Activated CD4-positive, alpha-beta T cell treated with anti-CD3 and anti-CD28 coated beads, Interleukin-2, amount 10 ng/mL, durations not matched to agents 24 days and 14 days (primary cell): ENCODE data around the gene SLC39A11. TPM values are rescaled to one million over a fixed set of nuclear protein-coding genes. Genes with fewer than 3 reads are reported as not detected.
"Not testable (repeated sequence)": the region's sequence is repeated elsewhere in the genome, so short reads cannot be mapped to it uniquely, and the experiment has no call there.

Source experiments
- DNase-seq: peaks from one replicate; pipeline ENCODE4 v3.0.0; 2022
- H3K27ac Mint-ChIP-seq: one replicate; pipeline ENCODE4 v1.8.0; 2022; ENCODE audit warnings: mild to moderate bottlenecking, mixed read lengths
- H3K27me3 Mint-ChIP-seq: one replicate; pipeline ENCODE4 v1.8.0; 2022; ENCODE audit warnings: mixed read lengths
- H3K36me3 Mint-ChIP-seq: one replicate; pipeline ENCODE4 v1.8.0; 2022; ENCODE audit warnings: low read depth, mild to moderate bottlenecking, mixed read lengths
- H3K4me1 Mint-ChIP-seq: one replicate; pipeline ENCODE4 v1.8.0; 2021; ENCODE audit warnings: mixed read lengths
- H3K4me3 Mint-ChIP-seq: one replicate; pipeline ENCODE4 v1.8.0; 2022; ENCODE audit warnings: mild to moderate bottlenecking, moderate library complexity, mixed read lengths
- H3K9me3 Mint-ChIP-seq: one replicate; pipeline ENCODE4 v1.8.0; 2021; ENCODE audit warnings: mixed read lengths
- intact Hi-C: fragments of 100-400 bp; cut with micrococcal nuclease; formaldehyde crosslinking; loops from one replicate; pipeline ENCODE4 v1.15.1; 2023
- total RNA-seq: library from RNA; stranded (reverse); gene quantifications from 2 replicates; pipeline ENCODE4 v1.2.3, GENCODE V29; 2022

Gene SLC39A11
- total RNA-seq, 1 donor from 2014 or later, result 24.6 TPM

GRCh38 chr17:72833128-72833765 is 259.2 kb downstream of the SLC39A11 start:
- DNase-seq, result no peak
- no peaks in the 10 kb centered on the region for H3K9me3 Mint-ChIP-seq
- intact Hi-C loops, result no loop called here
- no peaks in the 10 kb centered on the region for H3K4me1 Mint-ChIP-seq
- no peak overlapping the region for H3K4me3 Mint-ChIP-seq
- no peak overlapping the region for H3K27ac Mint-ChIP-seq
- H3K36me3 Mint-ChIP-seq, result no peaks in the 10 kb centered on the region
- no peaks in the 10 kb centered on the region for H3K27me3 Mint-ChIP-seq

- peaks cover under 1% of the 10 kb centered on the region for H3K36me3 Mint-ChIP-seq
- H3K4me3 Mint-ChIP-seq, result no peak overlapping the region
- intact Hi-C loops, result no loop called here
- no peak for DNase-seq
- H3K4me1 Mint-ChIP-seq, result no peaks in the 10 kb centered on the region
- no peaks in the 10 kb centered on the region for H3K27me3 Mint-ChIP-seq
- H3K9me3 Mint-ChIP-seq, result peaks cover 3% of the 10 kb centered on the region
- H3K27ac Mint-ChIP-seq, result no peak overlapping the region
Observed at GRCh38 chr17:72832306-72832705, 260.2 kb downstream of the SLC39A11 start.

- no peaks in the 10 kb centered on the region for H3K4me1 Mint-ChIP-seq
- no peaks in the 10 kb centered on the region for H3K27me3 Mint-ChIP-seq
- no peak for DNase-seq
- H3K4me3 Mint-ChIP-seq, result no peak overlapping the region
- intact Hi-C loops, result no loop called here
- no peak overlapping the region for H3K27ac Mint-ChIP-seq
- peaks cover 17% of the 10 kb centered on the region for H3K9me3 Mint-ChIP-seq
- peaks cover 13% of the 10 kb centered on the region for H3K36me3 Mint-ChIP-seq
Observed at GRCh38 chr17:72829883-72830282, 262.6 kb downstream of the SLC39A11 start.

- Mint-ChIP-seq H3K4me1 (peaks cover 5% of the 10 kb centered on the region), H3K4me3 (no peak overlapping the region), H3K9me3 (peaks cover 32% of the 10 kb centered on the region), H3K36me3 (peaks cover 26% of the 10 kb centered on the region), H3K27ac (no peak overlapping the region), H3K27me3 (no peaks in the 10 kb centered on the region)
- intact Hi-C loops, result no loop called here
- no peak for DNase-seq
Observed at GRCh38 chr17:72826602-72827001, 265.9 kb downstream of the SLC39A11 start.

- H3K4me3 Mint-ChIP-seq, H3K27me3 Mint-ChIP-seq, H3K27ac Mint-ChIP-seq, intact Hi-C loops, DNase-seq, H3K4me1 Mint-ChIP-seq: not testable (repeated sequence)
- Mint-ChIP-seq H3K36me3 (peaks cover 26% of the 10 kb centered on the region), H3K9me3 (peaks cover 32% of the 10 kb centered on the region)
Observed at GRCh38 chr17:72826059-72826458, 266.4 kb downstream of the SLC39A11 start.

GRCh38 chr17:72825218-72825617 is 267.3 kb downstream of the SLC39A11 start:
- Mint-ChIP-seq H3K4me1 (peaks cover 5% of the 10 kb centered on the region), H3K4me3 (no peak overlapping the region), H3K9me3 (peaks cover 32% of the 10 kb centered on the region), H3K27ac (no peak overlapping the region), H3K27me3 (no peaks in the 10 kb centered on the region), H3K36me3 (peaks cover 26% of the 10 kb centered on the region)
- no peak for DNase-seq
- intact Hi-C loops, result no loop called here

- H3K4me1 Mint-ChIP-seq, H3K4me3 Mint-ChIP-seq, DNase-seq, H3K27me3 Mint-ChIP-seq, intact Hi-C loops, H3K27ac Mint-ChIP-seq: not testable (repeated sequence)
- H3K36me3 Mint-ChIP-seq, result peaks cover 26% of the 10 kb centered on the region
- H3K9me3 Mint-ChIP-seq, result peaks cover 32% of the 10 kb centered on the region
Observed at GRCh38 chr17:72824267-72824666, 268.2 kb downstream of the SLC39A11 start.

GRCh38 chr17:72822358-72823023 is 270.0 kb downstream of the SLC39A11 start:
- Mint-ChIP-seq H3K4me3 (no peak overlapping the region), H3K36me3 (peaks cover 31% of the 10 kb centered on the region), H3K27ac (no peak overlapping the region), H3K27me3 (no peaks in the 10 kb centered on the region), H3K9me3 (peaks cover 31% of the 10 kb centered on the region), H3K4me1 (peaks cover 5% of the 10 kb centered on the region)
- intact Hi-C loops, result no loop called here
- DNase-seq, result no peak

- intact Hi-C loops, result no loop called here
- no peaks in the 10 kb centered on the region for H3K27me3 Mint-ChIP-seq
- no peak for DNase-seq
- H3K36me3 Mint-ChIP-seq, result peaks cover 12% of the 10 kb centered on the region
- H3K4me3 Mint-ChIP-seq, result no peak overlapping the region
- peaks cover 18% of the 10 kb centered on the region for H3K9me3 Mint-ChIP-seq
- no peak overlapping the region for H3K27ac Mint-ChIP-seq
- no peaks in the 10 kb centered on the region for H3K4me1 Mint-ChIP-seq
Observed at GRCh38 chr17:72816406-72816805, 276.1 kb downstream of the SLC39A11 start.

- no peak for DNase-seq
- Mint-ChIP-seq H3K36me3 (peaks cover 10% of the 10 kb centered on the region), H3K9me3 (peaks cover 27% of the 10 kb centered on the region), H3K4me3 (no peak overlapping the region), H3K4me1 (no peaks in the 10 kb centered on the region), H3K27ac (no peak overlapping the region), H3K27me3 (no peaks in the 10 kb centered on the region)
- intact Hi-C loops, result no loop called here
Observed at GRCh38 chr17:72813481-72813880, 279.0 kb downstream of the SLC39A11 start.

GRCh38 chr17:72812823-72813222 is 279.7 kb downstream of the SLC39A11 start:
- Mint-ChIP-seq H3K36me3 (peaks cover 10% of the 10 kb centered on the region), H3K4me1 (no peaks in the 10 kb centered on the region), H3K27me3 (no peaks in the 10 kb centered on the region), H3K27ac (no peak overlapping the region), H3K9me3 (peaks cover 27% of the 10 kb centered on the region), H3K4me3 (no peak overlapping the region)
- intact Hi-C loops, result no loop called here
- no peak for DNase-seq

GRCh38 chr17:72811976-72812687 is 280.4 kb downstream of the SLC39A11 start:
- H3K36me3 Mint-ChIP-seq, result peaks cover 7% of the 10 kb centered on the region
- no peaks in the 10 kb centered on the region for H3K4me1 Mint-ChIP-seq
- no peak overlapping the region for H3K4me3 Mint-ChIP-seq

GRCh38 chr17:72810991-72811508 is 281.4 kb downstream of the SLC39A11 start:
- no peak overlapping the region for H3K27ac Mint-ChIP-seq
- H3K9me3 Mint-ChIP-seq, result peaks cover 24% of the 10 kb centered on the region
- H3K36me3 Mint-ChIP-seq, result peaks cover 4% of the 10 kb centered on the region
- intact Hi-C loops, result no loop called here
- no peaks in the 10 kb centered on the region for H3K4me1 Mint-ChIP-seq
- no peaks in the 10 kb centered on the region for H3K27me3 Mint-ChIP-seq
- no peak for DNase-seq
- no peak overlapping the region for H3K4me3 Mint-ChIP-seq

More at GRCh38 chr17:72811976-72812687, 280.4 kb downstream of the SLC39A11 start:
- H3K27ac Mint-ChIP-seq, result no peak overlapping the region
- intact Hi-C loops, result no loop called here
- H3K9me3 Mint-ChIP-seq, result peaks cover 27% of the 10 kb centered on the region
- H3K27me3 Mint-ChIP-seq, result no peaks in the 10 kb centered on the region
- no peak for DNase-seq

- Mint-ChIP-seq H3K9me3 (peaks cover 12% of the 10 kb centered on the region), H3K4me3 (no peak overlapping the region), H3K27me3 (no peaks in the 10 kb centered on the region), H3K4me1 (no peaks in the 10 kb centered on the region), H3K36me3 (no peaks in the 10 kb centered on the region), H3K27ac (no peak overlapping the region)
- DNase-seq, result no peak
- intact Hi-C loops, result no loop called here
Observed at GRCh38 chr17:72806011-72806410, 286.5 kb downstream of the SLC39A11 start.
